CD1c-positive myeloid dendritic cell (primary cell): ENCODE measurements around the gene SDF2.
A peak's percentile ranks its signal among the peaks of the same experiment; 100 is the strongest.
"Not testable (repeated sequence)": the region's sequence is repeated elsewhere in the genome, so short reads cannot be mapped to it uniquely, and the experiment has no call there.

Source experiments
- DNase-seq: peaks from one replicate; pipeline ENCODE4 v3.0.0-alpha.2; 2016; ENCODE audit errors: extremely low spot score

SDF2 gene

GRCh38 chr17:28634206-28634865, 27.4 kb downstream of the SDF2 start:
- DNase-seq, result peak; percentile 95

- DNase-seq, result no peak
Observed at GRCh38 chr17:28626818-28627217, 34.9 kb downstream of the SDF2 start.

- DNase-seq, result no peak
Observed at GRCh38 chr17:28624148-28624547, 37.6 kb downstream of the SDF2 start.

- DNase-seq, result no peak
Observed at GRCh38 chr17:28623696-28624095, 38.0 kb downstream of the SDF2 start.

GRCh38 chr17:28622186-28622585, 39.5 kb downstream of the SDF2 start:
- no peak for DNase-seq

GRCh38 chr17:28620010-28620409, 41.7 kb downstream of the SDF2 start:
- no peak for DNase-seq

- DNase-seq, result no peak
Observed at GRCh38 chr17:28618464-28618863, 43.2 kb downstream of the SDF2 start.

- no peak for DNase-seq
Observed at GRCh38 chr17:28616281-28616680, 45.4 kb downstream of the SDF2 start.

GRCh38 chr17:28615260-28615940, 46.3 kb downstream of the SDF2 start:
- no peak for DNase-seq

GRCh38 chr17:28613931-28614381, 47.8 kb downstream of the SDF2 start, which contains the start of gene RSKR:
RSKR (minus strand) TSS chr17:28614185; CDS start chr17:28614161, 24 bp downstream.
- DNase-seq, result no peak

GRCh38 chr17:28612936-28613872, 48.5 kb downstream of the SDF2 start:
- DNase-seq, result no peak

GRCh38 chr17:28612531-28612930, 49.2 kb downstream of the SDF2 start:
- DNase-seq, result no peak

GRCh38 chr17:28610376-28610775, 51.3 kb downstream of the SDF2 start:
- no peak for DNase-seq

- not testable (repeated sequence) for DNase-seq
Observed at GRCh38 chr17:28604031-28604430, 57.7 kb downstream of the SDF2 start.

- peak; percentile 92 for DNase-seq
Observed at GRCh38 chr17:28599311-28600184, 62.2 kb downstream of the SDF2 start.

GRCh38 chr17:28598799-28599310, 62.9 kb downstream of the SDF2 start, which contains the start of gene SPAG5:
SPAG5 (minus strand) TSS chr17:28599025; CDS start chr17:28598946, 79 bp downstream.
- peak; percentile 94 for DNase-seq

- DNase-seq, result no peak
Observed at GRCh38 chr17:28598389-28598788, 63.3 kb downstream of the SDF2 start.
